Right lobe of liver (tissue), 6 donors: ENCODE data around the gene DIAPH2. TPM values are rescaled to one million over a fixed set of nuclear protein-coding genes. Genes with fewer than 3 reads are reported as not detected.
"Not testable (repeated sequence)": the region's sequence is repeated elsewhere in the genome, so short reads cannot be mapped to it uniquely, and the experiment has no call there.

Source experiments
- ATAC-seq, 4 donors: fragments of 200-7000 bp; cut with Tn5 transposase; one replicate each; pipeline ENCODE4 v1.9.1; 2020; ENCODE audit warnings: mild to moderate bottlenecking in 4 of 4, moderate library complexity in 4 of 4
- DNase-seq, 3 donors: peaks; one replicate each; pipeline ENCODE4 v3.0.0-alpha.2; 2020
- H3K27ac ChIP-seq, 3 donors: fragments of 200-600 bp; one replicate each; pipeline ENCODE4 v1.8.0; 2022
- H3K27me3 ChIP-seq, 2 donors: fragments of 200-600 bp; one replicate each; pipeline ENCODE4 v1.8.0; 2022
- H3K36me3 ChIP-seq, 4 donors: fragments of 200-600 bp; sonication (generic) in 1 of 4; one replicate each; pipeline versions ENCODE4 v1.5.1 to v1.8.0; 2017 to 2022; ENCODE audit warnings: control low read depth in 1 of 4
- H3K4me1 ChIP-seq, 4 donors: fragments of 200-600 bp; sonication (generic) in 1 of 4; one replicate each; pipeline versions ENCODE4 v1.5.1 to v1.8.0; 2017 to 2022; ENCODE audit warnings: control low read depth in 1 of 4
- H3K4me3 ChIP-seq, 3 donors: fragments of 200-600 bp; one replicate each; pipeline ENCODE4 v1.8.0; 2022
- H3K9me3 ChIP-seq, 4 donors: fragments of 200-600 bp; sonication (generic) in 1 of 4; one replicate each; pipeline versions ENCODE4 v1.5.1 to v1.8.0; 2017 to 2022; ENCODE audit warnings: control low read depth in 1 of 4
- POLR2A ChIP-seq: fragments of 450-650 bp; IDR thresholded peaks from one replicate; pipeline ENCODE4 v1.6.1; 2017; ENCODE audit warnings: antibody characterized with exemption, mild to moderate bottlenecking
- WGBS: methylation state at CpG from one replicate; pipeline ENCODE4 v1.1.6; 2018; ENCODE audit warnings: low coverage, low lambda C conversion rate; ENCODE audit not compliant: insufficient coverage; ENCODE audit errors: missing lambda C conversion rate; 5-methylcytosine and 5-hydroxymethylcytosine counted together
- intact Hi-C, 2 donors: fragments of 100-400 bp; cut with DNase I; formaldehyde crosslinking; loops; one replicate each; pipeline versions ENCODE4 v1.11.2 to v1.14.1; 2022
- total RNA-seq, 6 experiments: library from RNA; depleted of rRNA in 2 of 6; stranded (reverse); fragments of >200 nt in 2 of 6; fragmentation: NEBNext Ultra II Directional in 3 of 6; extraction: Animal tissue kit (Norgen Biotek cat#: 25700) in 3 of 6; gene quantifications; one replicate each; pipeline versions ENCODE4 v1.1.0 to v1.2.4, GENCODE V29; 2016 to 2023
- TF ChIP-seq, protein P1 (sequence below), 4 donors: fragments of 200-600 bp in 3 of 4; fragments of 450-650 bp in 1 of 4; IDR thresholded peaks; one replicate each; pipeline versions ENCODE4 v1.5.1 to v1.8.0; 2016 to 2022; ENCODE audit warnings: antibody characterized with exemption in 4 of 4, mild to moderate bottlenecking in 2 of 4
- donor health status: DM: no; HTN: yes; CAD: no.
- donor health status: DM: no; HTN: no; CAD: no.
- donor health status: DM: no; HTN: no; CAD: no.
- donor health status: DM: no; HTN: yes; CAD: no.
- donor health status: DM: no; HTN: yes; CAD: no.

Gene DIAPH2
- total RNA-seq, 6 experiments from 2014 or later = 10.6 to 20.0 (median 16.4) TPM

- Histone ChIP-seq H3K36me3 (no peaks in the 10 kb centered on the region), H3K27ac (no peak overlapping the region), H3K4me1 (no peaks in the 10 kb centered on the region), H3K27me3 (no peaks in the 10 kb centered on the region), H3K4me3 (no peak overlapping the region), H3K9me3 (no peaks in the 10 kb centered on the region)
- TF ChIP-seq POLR2A = no peak
- TF ChIP-seq, protein P1, sequence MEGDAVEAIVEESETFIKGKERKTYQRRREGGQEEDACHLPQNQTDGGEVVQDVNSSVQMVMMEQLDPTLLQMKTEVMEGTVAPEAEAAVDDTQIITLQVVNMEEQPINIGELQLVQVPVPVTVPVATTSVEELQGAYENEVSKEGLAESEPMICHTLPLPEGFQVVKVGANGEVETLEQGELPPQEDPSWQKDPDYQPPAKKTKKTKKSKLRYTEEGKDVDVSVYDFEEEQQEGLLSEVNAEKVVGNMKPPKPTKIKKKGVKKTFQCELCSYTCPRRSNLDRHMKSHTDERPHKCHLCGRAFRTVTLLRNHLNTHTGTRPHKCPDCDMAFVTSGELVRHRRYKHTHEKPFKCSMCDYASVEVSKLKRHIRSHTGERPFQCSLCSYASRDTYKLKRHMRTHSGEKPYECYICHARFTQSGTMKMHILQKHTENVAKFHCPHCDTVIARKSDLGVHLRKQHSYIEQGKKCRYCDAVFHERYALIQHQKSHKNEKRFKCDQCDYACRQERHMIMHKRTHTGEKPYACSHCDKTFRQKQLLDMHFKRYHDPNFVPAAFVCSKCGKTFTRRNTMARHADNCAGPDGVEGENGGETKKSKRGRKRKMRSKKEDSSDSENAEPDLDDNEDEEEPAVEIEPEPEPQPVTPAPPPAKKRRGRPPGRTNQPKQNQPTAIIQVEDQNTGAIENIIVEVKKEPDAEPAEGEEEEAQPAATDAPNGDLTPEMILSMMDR (IDR thresholded peaks at IDR 0.05) = peak in 1 of 4 donors; percentile 6
- 30% methylated on average over 5 of the region's 5 CpGs for WGBS
- intact Hi-C loops = no loop called here
- DNase-seq = no peak
- ATAC-seq = no peak
These were observed 158.9 kb downstream of the DIAPH2 start for GRCh38 chrX:96843566-96843965.

DNA sequence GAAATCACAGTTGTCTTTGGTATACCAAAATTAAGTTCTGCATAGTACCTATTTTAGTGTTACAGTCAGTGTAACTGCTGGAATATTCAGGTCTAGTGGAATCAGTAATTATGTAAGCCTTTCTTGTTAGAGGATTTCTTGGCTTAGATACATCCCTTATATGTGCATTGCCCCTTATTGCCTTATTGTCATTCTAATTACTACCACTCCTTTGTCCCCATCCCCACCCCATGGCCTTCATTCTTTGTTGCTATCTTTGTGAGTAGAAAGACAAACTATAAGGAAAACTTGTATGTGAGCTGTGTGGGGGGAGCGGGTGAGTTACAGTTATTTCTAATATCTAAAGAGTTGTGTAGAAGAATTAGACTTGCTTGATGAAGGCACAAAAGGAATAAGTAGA, 162.2 kb downstream of the DIAPH2 start:
- DNase-seq (no peak), ATAC-seq (no peak)
- H3K27ac ChIP-seq = no peak overlapping the region
- H3K4me3 ChIP-seq = no peak overlapping the region
- H3K27me3 ChIP-seq = no peaks in the 10 kb centered on the region
- no peaks in the 10 kb centered on the region for H3K4me1 ChIP-seq
- 82% methylated on average over 1 of the region's 1 CpG for WGBS
- intact Hi-C loops = no loop called here
- H3K36me3 ChIP-seq = no peaks in the 10 kb centered on the region
- H3K9me3 ChIP-seq = no peaks in the 10 kb centered on the region
- TF ChIP-seq, protein P1 (IDR thresholded peaks at IDR 0.05) = no peak
- no peak for TF ChIP-seq POLR2A

- 93% methylated on average over 4 of the region's 4 CpGs for WGBS
- intact Hi-C loops = not testable (repeated sequence)
These were observed 174.8 kb downstream of the DIAPH2 start for GRCh38 chrX:96859422-96859821.

DNA sequence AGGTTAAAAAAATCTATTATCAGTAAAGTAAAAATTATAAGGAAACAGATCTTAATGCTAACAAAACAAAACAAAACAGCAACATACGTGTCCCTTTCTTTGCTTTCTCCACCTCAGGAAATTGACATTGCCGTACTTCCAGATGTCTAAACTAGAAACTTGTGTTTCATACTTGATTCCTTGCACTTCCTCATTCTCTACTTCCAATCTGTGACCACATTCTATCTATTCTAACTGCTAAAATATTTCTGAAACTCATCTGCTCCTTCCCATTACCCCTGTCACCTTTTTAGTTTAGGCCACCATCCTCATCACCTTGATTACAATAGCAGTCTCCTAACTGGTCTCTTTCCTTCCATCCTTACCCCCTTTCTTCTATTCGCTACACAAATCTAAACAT, 176.6 kb downstream of the DIAPH2 start:
- Histone ChIP-seq H3K27me3 (no peaks in the 10 kb centered on the region), H3K27ac (no peak overlapping the region), H3K36me3 (no peaks in the 10 kb centered on the region), H3K9me3 (no peaks in the 10 kb centered on the region), H3K4me3 (no peak overlapping the region), H3K4me1 (no peaks in the 10 kb centered on the region)
- DNase-seq (no peak), ATAC-seq (no peak)
- 59% methylated on average over 3 of the region's 3 CpGs for WGBS
- TF ChIP-seq, protein P1 (IDR thresholded peaks at IDR 0.05) = no peak
- TF ChIP-seq POLR2A = no peak
- intact Hi-C loops = no loop called here

More at GRCh38 chrX:96859422-96859821, 174.8 kb downstream of the DIAPH2 start:
- H3K4me3 ChIP-seq, DNase-seq, H3K36me3 ChIP-seq, H3K9me3 ChIP-seq, H3K4me1 ChIP-seq, ATAC-seq, H3K27ac ChIP-seq, H3K27me3 ChIP-seq: not testable (repeated sequence)

GRCh38 chrX:96861661-96862060, 177.0 kb downstream of the DIAPH2 start:
- H3K9me3 ChIP-seq = no peaks in the 10 kb centered on the region
- ATAC-seq (no peak), DNase-seq (no peak)
- 73% methylated on average over 4 of the region's 4 CpGs for WGBS
- no peaks in the 10 kb centered on the region for H3K4me1 ChIP-seq
- intact Hi-C loops = no loop called here
- no peaks in the 10 kb centered on the region for H3K36me3 ChIP-seq
- TF ChIP-seq POLR2A = no peak
- TF ChIP-seq, protein P1 (IDR thresholded peaks at IDR 0.05) = no peak
- no peak overlapping the region for H3K27ac ChIP-seq
- H3K4me3 ChIP-seq = no peak overlapping the region
- H3K27me3 ChIP-seq = no peaks in the 10 kb centered on the region
